Prostate gland (tissue), 2 donors: Measurements from ENCODE around the gene GABPA.

ENCODE experiments used
- CTCF ChIP-seq, 4 experiments: fragments of 200-600 bp in 2 of 4; fragments of 450-650 bp in 2 of 4; sonication (generic) in 2 of 4; IDR thresholded peaks; 1 replicate in 3 of 4; 2 replicates in 1 of 4; pipeline ENCODE4 v1.5.1; 2016 to 2019; ENCODE audit warnings: antibody characterized with exemption in 4 of 4, mild to moderate bottlenecking in 2 of 4, moderate library complexity in 2 of 4
- POLR2AphosphoS5 ChIP-seq: sonication (generic); formaldehyde crosslinking; IDR thresholded peaks from one replicate; pipeline ENCODE4 v1.6.1; 2017; ENCODE audit warnings: antibody characterized with exemption

- peak; percentile 27 to 73 (median 66) for TF ChIP-seq CTCF (IDR thresholded peaks at IDR 0.05)
- TF ChIP-seq POLR2AphosphoS5: no peak
These were observed 66.6 kb downstream of the GABPA start for GRCh38 chr21:25801217-25802014.
